Neural cell (in vitro differentiated cells): ENCODE measurements around the gene NOPCHAP1. TPM values are rescaled to one million over a fixed set of nuclear protein-coding genes. Genes with fewer than 3 reads are reported as not detected.

Experiments
- H2AFZ ChIP-seq: fragments of 200-600, 300-800 bp; sonication (generic), shearing (Covaris generic); 2 replicates; pipeline ENCODE4 v1.6.0; 2014; ENCODE audit warnings: low read depth, mild to moderate bottlenecking, antibody characterized with exemption, low read length, moderate library complexity
- H3F3A ChIP-seq: fragments of 200-600 bp; shearing (Covaris generic); 2 replicates; pipeline ENCODE4 v1.6.1; 2016; ENCODE audit warnings: mild to moderate bottlenecking, moderate library complexity, mixed read lengths, antibody characterized with exemption, low read length; ENCODE audit not compliant: insufficient read depth, poor library complexity, severe bottlenecking
- H3K27ac ChIP-seq: fragments of 200-600, 300-800 bp; sonication (generic), shearing (Covaris generic); 2 replicates; pipeline ENCODE4 v1.5.1; 2014; ENCODE audit warnings: mild to moderate bottlenecking, low read length, moderate library complexity
- H3K27me3 ChIP-seq: fragments of 300-800, 200-600 bp; sonication (generic), shearing (Covaris generic); 2 replicates; pipeline ENCODE4 v1.6.0; 2014; ENCODE audit warnings: mild to moderate bottlenecking, low read depth, low read length, moderate library complexity; ENCODE audit not compliant: insufficient read depth
- H3K36me3 ChIP-seq: fragments of 300-800, 200-600 bp; sonication (generic), shearing (Covaris generic); 2 replicates; pipeline ENCODE4 v1.5.1; 2014; ENCODE audit warnings: mild to moderate bottlenecking, antibody characterized with exemption, low read length, moderate library complexity; ENCODE audit not compliant: insufficient read depth
- H3K4me2 ChIP-seq: fragments of 300-800, 200-600 bp; sonication (generic), shearing (Covaris generic); 2 replicates; pipeline ENCODE4 v1.6.0; 2014; ENCODE audit warnings: mild to moderate bottlenecking, low read length
- H3K4me3 ChIP-seq: fragments of 300-800, 200-600 bp; sonication (generic), shearing (Covaris generic); 2 replicates; pipeline ENCODE4 v1.5.1; 2014; ENCODE audit warnings: mild to moderate bottlenecking, low read length, moderate library complexity
- H3K79me2 ChIP-seq: fragments of 200-600 bp; shearing (Covaris generic); replicated peaks from 2 replicates; pipeline ENCODE4 v1.6.0; 2014; ENCODE audit warnings: mild to moderate bottlenecking, low read length, moderate library complexity; ENCODE audit not compliant: insufficient read depth
- H3K9ac ChIP-seq: fragments of 300-800, 200-600 bp; sonication (generic), shearing (Covaris generic); 2 replicates; pipeline ENCODE4 v1.6.1; 2016; ENCODE audit warnings: mild to moderate bottlenecking, low read length, mixed read lengths
- H3K9me2 ChIP-seq: fragments of 200-600 bp; shearing (Covaris generic); 2 replicates; pipeline ENCODE4 v1.6.1; 2016; ENCODE audit warnings: mild to moderate bottlenecking, low read length, mixed read lengths; ENCODE audit not compliant: insufficient read depth
- H3K9me3 ChIP-seq: fragments of 200-600, 300-800 bp; sonication (generic), shearing (Covaris generic); 2 replicates; pipeline ENCODE4 v1.6.1; 2016; ENCODE audit warnings: mild to moderate bottlenecking, mixed run types, low read length, moderate library complexity, mixed read lengths
- H4K20me1 ChIP-seq: fragments of 200-600 bp; shearing (Covaris generic); 2 replicates; pipeline ENCODE4 v1.6.1; 2016; ENCODE audit warnings: mild to moderate bottlenecking, mixed run types; ENCODE audit not compliant: insufficient read depth
- CTCF ChIP-seq: fragments of 450-650 bp; IDR thresholded peaks from 2 replicates; pipeline ENCODE4 v1.5.1; 2014; ENCODE audit warnings: antibody characterized with exemption, mild to moderate bottlenecking, moderate library complexity; ENCODE audit not compliant: poor library complexity, severe bottlenecking
- EP300 ChIP-seq: fragments of 450-650 bp; conservative IDR thresholded peaks from 2 replicates; pipeline ENCODE4 v1.6.1; 2014; ENCODE audit warnings: antibody characterized with exemption, mild to moderate bottlenecking, moderate library complexity; ENCODE audit not compliant: poor library complexity, severe bottlenecking
- EZH2 ChIP-seq: fragments of 200-600, 300-800 bp; shearing (Covaris generic), sonication (generic); IDR thresholded peaks from 2 replicates; pipeline ENCODE4 v1.6.1; 2014; ENCODE audit warnings: antibody characterized with exemption, low read length, borderline replicate concordance, mild to moderate bottlenecking; ENCODE audit not compliant: insufficient read depth, poor library complexity, severe bottlenecking
- POLR2AphosphoS5 ChIP-seq: IDR thresholded peaks from 2 replicates; pipeline ENCODE4 v1.6.1; 2012
- REST ChIP-seq: IDR thresholded peaks from 2 replicates; pipeline ENCODE4 v1.6.1; 2012; ENCODE audit warnings: borderline replicate concordance
- SMC3 ChIP-seq: fragments of 450-650 bp; conservative IDR thresholded peaks from 2 replicates; pipeline ENCODE4 v1.6.1; 2014; ENCODE audit warnings: antibody characterized with exemption, mild to moderate bottlenecking, moderate library complexity; ENCODE audit not compliant: poor library complexity
- TAF1 ChIP-seq: IDR thresholded peaks from 2 replicates; pipeline ENCODE4 v1.6.1; 2012; ENCODE audit warnings: low read depth
- polyA plus RNA-seq: library from polyadenylated mRNA; depleted of rRNA; stranded (reverse); fragments of >200 nt; gene quantifications from 2 replicates; pipeline ENCODE4 v1.2.3, GENCODE V29; 2014

Gene NOPCHAP1
- polyA plus RNA-seq, 1 donor from 2014 or later = 12.0 TPM

- no peak overlapping the region for H3K4me3 ChIP-seq
- H3K27ac ChIP-seq = no peak overlapping the region
Measured at GRCh38 chr12:105025890-105026289, 39.8 kb downstream of the NOPCHAP1 start.

GRCh38 chr12:105026411-105026810, 40.3 kb downstream of the NOPCHAP1 start:
- Histone ChIP-seq H3K9me3 (no peaks in the 10 kb centered on the region), H4K20me1 (no peaks in the 10 kb centered on the region), H3K9ac (no peak overlapping the region), H3K9me2 (no peaks in the 10 kb centered on the region), H3K27ac (no peak overlapping the region), H3F3A (no peaks in the 10 kb centered on the region), H3K4me3 (no peak overlapping the region), H3K27me3 (no peaks in the 10 kb centered on the region), H3K4me2 (no peak overlapping the region), H3K36me3 (no peaks in the 10 kb centered on the region), H2AFZ (no peak overlapping the region), H3K79me2 (no peaks in the 10 kb centered on the region)
- TF ChIP-seq POLR2AphosphoS5 (no peak), REST (no peak), TAF1 (no peak), SMC3 (no peak), EP300 (no peak)

More at GRCh38 chr12:105025890-105026289, 39.8 kb downstream of the NOPCHAP1 start:
- Histone ChIP-seq H3K9ac (no peak overlapping the region), H3K36me3 (no peaks in the 10 kb centered on the region), H3K79me2 (no peaks in the 10 kb centered on the region), H3K27me3 (no peaks in the 10 kb centered on the region), H3F3A (no peaks in the 10 kb centered on the region), H2AFZ (no peak overlapping the region), H3K9me2 (no peaks in the 10 kb centered on the region), H3K9me3 (no peaks in the 10 kb centered on the region), H3K4me2 (no peak overlapping the region), H4K20me1 (no peaks in the 10 kb centered on the region)
- TF ChIP-seq SMC3 = no peak
- no peak for TF ChIP-seq EZH2
- TF ChIP-seq TAF1 = no peak
- TF ChIP-seq CTCF = no peak
- no peak for TF ChIP-seq EP300
